Mesangial cell (primary cell): ENCODE data around the gene CCT4. TPM values are rescaled to one million over a fixed set of nuclear protein-coding genes. Genes with fewer than 3 reads are reported as not detected.

Experiments
- total RNA-seq: library from RNA; depleted of rRNA; stranded (reverse); fragments of >200 nt; gene quantifications from 2 replicates; pipeline ENCODE4 v1.2.3, GENCODE V29; 2015

CCT4 gene
- total RNA-seq: 88.6 and 194 TPM in 2 replicates

DNA sequence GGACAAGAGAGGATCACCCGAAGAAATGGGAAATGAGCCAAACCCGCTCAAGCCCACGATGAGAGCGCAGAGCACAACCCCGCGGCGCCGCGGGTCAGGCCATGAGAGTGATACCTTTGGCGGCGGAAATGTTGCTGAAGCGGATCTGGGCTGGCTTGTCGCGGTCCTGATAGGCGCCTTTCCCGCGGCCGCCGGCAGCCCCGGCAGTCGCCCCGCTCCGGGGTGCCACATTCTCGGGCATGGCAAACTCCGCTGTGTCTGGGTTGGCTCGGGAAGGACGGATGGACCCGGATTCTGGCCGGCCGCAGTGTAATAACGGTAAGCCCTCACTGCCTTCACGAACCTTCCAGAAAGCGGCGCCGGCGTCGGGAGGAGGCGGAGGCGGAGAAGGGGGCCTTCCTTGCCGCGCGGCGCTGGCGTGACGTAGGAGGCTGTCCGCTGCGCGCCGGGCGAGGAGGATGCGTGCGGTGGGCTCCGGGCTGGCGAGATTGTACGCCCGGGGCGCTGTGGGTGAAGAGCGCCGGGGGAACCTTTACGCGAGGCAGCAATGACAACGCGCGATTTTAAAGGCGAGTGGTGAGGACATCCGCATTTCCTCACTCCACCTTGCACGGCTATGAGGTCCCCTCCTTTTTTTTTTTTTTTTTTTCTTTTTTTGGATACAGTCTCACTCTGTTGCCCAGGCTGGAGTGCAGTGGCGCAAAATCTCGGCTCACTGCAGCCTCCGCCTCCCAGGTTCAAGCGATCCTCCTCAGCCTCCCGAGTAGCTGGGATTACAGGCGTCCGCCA is at the start of gene CCT4:
Gene CCT4 (minus strand): TSS at position 390 of the 789 bp plus-strand sequence. CDS start 149 bp downstream, at position 241.

GRCh38 chr2:61905372-61906185 is 17.1 kb upstream of the CCT4 start, which contains the start of gene COMMD1:
TSS of gene COMMD1 (plus strand) at chr2:61905674. CDS start at chr2:61905679, 5 bp downstream.

DNA sequence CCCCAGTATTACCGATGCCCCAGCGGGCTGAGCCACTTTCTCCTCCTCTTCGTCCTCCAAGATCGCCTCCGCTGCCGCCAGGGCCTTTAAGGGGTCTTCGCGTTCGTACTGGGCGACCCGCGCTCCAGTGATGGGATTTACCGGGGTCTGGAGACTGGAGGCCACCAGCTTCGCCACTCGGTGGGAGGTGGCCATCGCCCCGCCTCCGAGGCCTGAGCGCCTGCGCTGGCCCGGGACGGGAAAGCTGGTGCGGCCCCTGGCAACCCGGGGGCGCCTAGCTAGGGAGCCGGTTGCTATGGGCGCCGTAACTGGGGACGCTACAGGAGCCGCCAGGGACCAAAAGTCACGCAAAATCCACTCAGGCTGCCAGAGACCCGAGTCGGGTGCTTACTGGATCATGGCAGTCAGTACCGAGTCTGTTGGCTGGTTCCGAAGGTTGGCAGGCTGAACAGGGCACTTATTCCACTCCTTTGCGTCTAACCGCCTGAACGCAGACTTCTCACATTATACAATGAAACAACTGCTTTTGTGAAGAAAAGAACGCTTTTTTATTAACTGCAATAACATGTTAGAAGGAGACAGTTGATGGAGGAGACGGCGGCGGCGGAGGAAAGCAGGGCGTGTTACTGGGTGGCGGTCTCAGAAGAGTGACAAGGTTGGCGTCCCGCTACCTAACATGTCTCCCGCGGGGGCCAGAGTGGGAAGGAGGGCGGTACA is 34.5 kb downstream of the CCT4 start, which contains the start of gene FAM161A:
Gene FAM161A (minus strand): TSS at position 214 of the 717 bp plus-strand sequence. CDS start 19 bp downstream, at position 195.

Other genes starting within 250 kb of the CCT4 start
- gene FAM161A, start 34.6 kb downstream of the CCT4 start, total RNA-seq: 0.63 and 1.5 TPM in 2 replicates
- 34.4 and 41.7 TPM in 2 replicates for gene COMMD1, start 17.0 kb upstream of the CCT4 start, total RNA-seq